Measurements from ENCODE around the gene IFT25.

DNA sequence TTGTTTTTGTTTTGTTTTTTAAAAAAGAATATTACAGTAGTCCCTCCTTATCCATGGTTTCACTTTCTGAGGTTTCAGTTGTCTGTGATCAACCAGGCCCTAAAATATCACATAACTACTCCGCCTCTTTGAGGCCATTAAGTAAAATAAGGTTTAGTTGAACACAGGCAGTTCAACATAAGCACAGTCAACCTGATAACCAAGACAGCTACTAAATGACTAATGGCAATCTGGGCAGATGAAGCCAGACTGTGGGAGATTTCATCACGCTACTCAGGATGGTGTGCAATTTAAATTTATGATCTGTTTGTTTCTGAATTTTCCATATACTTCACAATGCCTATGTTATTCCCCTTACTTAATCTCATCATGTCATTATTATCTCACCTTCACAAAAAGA is 42.4 kb upstream of the IFT25 start:
- TF ChIP-seq CTCF (IDR thresholded peaks at IDR 0.05; ENCODE audit: insufficient read depth, low read depth, low read length) (no peak), EZH2 (IDR thresholded peaks at IDR 0.05; ENCODE audit: insufficient read depth, low read length) (no peak)

Measured in astrocyte (in vitro differentiated cells and primary cell).